Jurkat, Clone E6-1 (cell line): ENCODE results near the gene RAB41.
"Not testable (repeated sequence)": the region's sequence is repeated elsewhere in the genome, so short reads cannot be mapped to it uniquely, and the experiment has no call there.

Experiments
- DNase-seq: peaks from one replicate; pipeline ENCODE4 v3.0.0-alpha.2; 2011; ENCODE audit warnings: low read depth, low spot score
- H3K4me3 ChIP-seq: 2 replicates; pipeline ENCODE4 v1.5.1; 2011; ENCODE audit warnings: mild to moderate bottlenecking, low read length, control low read depth, moderate library complexity

RAB41 gene

GRCh38 chrX:70289168-70289792, 7.3 kb downstream of the RAB41 start:
- DNase-seq: no peak

DNA sequence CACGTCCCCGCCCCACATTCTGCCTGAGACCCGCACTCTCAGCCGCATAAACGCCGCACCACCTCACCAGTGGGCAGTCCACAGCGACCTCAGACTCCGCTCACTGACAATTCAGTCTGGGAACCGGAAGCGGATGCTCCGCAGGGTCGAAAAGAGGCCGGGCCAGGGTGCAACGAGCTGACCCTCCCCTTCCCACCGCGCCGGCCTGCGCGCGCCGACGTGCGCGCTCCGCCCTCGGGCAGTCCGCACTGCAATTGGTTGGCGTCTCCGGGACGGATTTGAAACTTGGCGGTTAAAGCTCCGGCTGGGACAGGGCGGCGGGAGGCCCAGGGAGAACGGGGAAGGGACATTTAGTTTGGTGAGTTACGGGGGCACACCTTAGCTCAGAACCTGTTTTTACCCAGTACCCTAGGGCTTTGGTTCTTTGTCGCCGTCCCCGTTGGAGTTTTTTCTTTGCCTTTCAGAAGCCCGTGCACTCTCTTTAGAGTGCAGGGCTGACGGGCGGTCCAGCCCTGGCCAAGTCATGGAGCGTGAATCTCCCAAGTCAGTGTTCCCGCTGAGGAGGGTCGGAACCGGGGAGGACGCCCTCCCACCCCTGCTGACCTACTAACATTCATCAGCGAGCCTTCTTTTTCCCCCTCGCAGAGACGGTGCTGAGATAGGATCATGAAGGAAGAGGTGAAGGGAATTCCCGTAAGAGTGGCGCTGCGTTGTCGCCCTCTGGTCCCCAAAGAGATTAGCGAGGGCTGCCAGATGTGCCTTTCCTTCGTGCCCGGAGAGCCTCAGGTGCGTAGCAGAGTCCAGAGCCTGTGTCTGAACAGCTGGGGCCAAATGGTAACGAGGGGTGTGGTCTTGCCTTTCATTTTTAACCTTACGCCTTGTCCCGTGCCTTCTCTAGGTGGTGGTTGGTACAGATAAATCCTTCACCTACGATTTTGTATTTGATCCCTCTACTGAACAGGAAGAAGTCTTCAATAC, 8.1 kb downstream of the RAB41 start, which contains the start of the genes KIF4A and PDZD11:
Gene KIF4A, plus strand, starts transcription at position 312 of the 978 bp plus-strand sequence. Its CDS starts 355 bp downstream, at position 667.
Gene PDZD11, minus strand, starts transcription at position 135 of the 978 bp plus-strand sequence. CDS start 586 bp downstream, outside the sequence.
- DNase-seq: peak; percentile 72
- H3K4me3 ChIP-seq: peak within 1 kb of the TSS; percentile 77

More at GRCh38 chrX:70289168-70289792, 7.3 kb downstream of the RAB41 start:
- H3K4me3 ChIP-seq: peak overlapping the region; percentile 77

DNA sequence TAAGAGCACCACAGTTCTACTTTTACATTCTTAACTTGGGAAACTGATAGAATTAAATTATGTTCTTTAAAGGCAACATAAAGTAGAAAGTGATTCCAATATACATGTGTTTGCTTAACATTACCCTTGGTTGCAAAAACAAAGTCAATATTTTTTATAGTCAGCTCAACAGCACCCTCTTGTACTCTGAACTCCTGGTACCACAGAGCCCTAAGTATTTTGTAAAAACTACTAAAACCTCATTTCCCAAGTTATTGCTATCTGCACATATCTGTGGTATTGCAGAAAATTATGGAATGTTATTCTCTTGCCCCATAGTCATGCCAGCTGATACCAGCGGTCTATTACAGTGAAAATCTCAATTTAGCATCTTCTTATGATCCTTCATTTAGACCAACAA, 10.8 kb downstream of the RAB41 start:
- no peak overlapping the region for H3K4me3 ChIP-seq
- no peak for DNase-seq

DNA sequence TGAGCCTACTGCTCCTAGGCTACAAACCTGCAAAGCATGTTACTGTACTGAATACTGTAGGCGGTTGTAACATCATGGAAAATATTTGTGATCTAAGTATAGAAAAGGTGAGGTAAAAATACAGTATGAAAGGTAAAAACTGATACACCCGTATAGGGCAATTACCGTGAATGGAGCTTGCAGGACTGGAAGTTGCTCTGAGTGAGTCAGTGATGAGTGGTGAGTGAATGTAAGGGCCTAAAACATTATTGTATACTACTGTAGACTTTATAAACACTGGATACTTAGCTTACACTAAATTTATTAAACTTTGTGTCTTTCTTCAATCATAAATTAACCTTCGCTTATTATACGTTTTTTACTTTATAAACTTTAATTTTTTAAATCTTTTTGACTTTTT, 11.6 kb downstream of the RAB41 start:
- no peak for DNase-seq

DNA sequence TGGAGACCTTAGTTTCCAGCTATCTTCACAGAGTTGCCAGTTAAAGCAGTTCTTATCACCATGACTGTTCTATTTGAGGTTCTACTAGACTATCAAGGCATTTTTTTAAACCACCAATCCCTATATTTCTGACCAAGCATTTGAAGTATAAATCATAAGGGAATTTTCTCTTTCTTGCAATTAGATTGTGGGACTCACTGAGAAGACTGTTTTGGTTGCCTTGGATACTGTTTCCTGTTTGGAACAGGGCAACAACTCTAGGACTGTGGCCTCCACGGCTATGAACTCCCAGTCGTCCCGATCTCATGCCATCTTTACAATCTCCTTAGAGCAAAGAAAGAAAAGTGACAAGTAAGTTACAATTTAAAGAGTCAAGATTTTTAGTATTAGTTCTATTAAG, 19.7 kb downstream of the RAB41 start:
- no peak for DNase-seq
- no peak overlapping the region for H3K4me3 ChIP-seq

More for the DNA sequence above, 11.6 kb downstream of the RAB41 start:
- H3K4me3 ChIP-seq: no peak overlapping the region

DNA sequence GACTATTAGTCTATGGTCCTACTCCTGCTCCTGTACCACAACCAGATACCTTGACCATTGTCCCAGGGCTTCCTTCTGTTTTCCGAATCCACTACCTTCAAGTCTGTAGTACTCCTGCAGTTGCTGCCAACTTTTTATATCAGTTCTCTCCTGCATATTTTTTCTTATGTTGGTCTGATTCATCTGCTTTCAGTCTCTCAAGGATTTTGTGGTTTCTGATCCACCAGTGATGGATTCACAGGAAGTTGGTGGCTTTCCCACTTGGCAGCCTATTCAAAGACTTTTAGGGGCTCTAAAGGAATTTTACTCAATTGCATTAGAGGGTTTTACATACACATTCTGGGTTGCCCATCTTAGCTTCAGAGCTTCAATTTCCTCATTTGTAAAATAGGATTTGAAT, 31.5 kb downstream of the RAB41 start:
- DNase-seq: no peak
- no peak overlapping the region for H3K4me3 ChIP-seq

GRCh38 chrX:70322784-70323183, 40.8 kb downstream of the RAB41 start:
- DNase-seq: no peak

DNA sequence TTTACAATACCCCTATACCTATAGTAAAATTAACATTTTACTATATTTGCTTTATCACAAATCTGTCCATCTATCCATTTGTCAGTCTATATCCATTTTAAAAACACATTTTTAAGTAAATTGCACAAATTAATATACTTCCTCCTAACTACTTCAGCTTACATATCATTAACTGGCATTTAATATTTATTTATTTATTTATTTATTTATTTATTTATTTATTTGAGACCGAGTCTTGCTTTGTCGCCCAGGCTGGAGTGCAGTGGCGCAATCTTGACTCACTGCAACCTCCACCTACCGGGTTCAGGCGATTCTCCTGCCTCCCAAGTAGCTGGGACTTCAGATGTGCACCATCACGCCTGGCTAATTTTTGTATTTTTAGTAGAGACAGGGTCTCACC, 41.7 kb downstream of the RAB41 start:
- not testable (repeated sequence) for H3K4me3 ChIP-seq, DNase-seq

More at GRCh38 chrX:70322784-70323183, 40.8 kb downstream of the RAB41 start:
- H3K4me3 ChIP-seq: no peak overlapping the region

GRCh38 chrX:70324326-70324725, 42.4 kb downstream of the RAB41 start:
- no peak overlapping the region for H3K4me3 ChIP-seq
- DNase-seq: no peak

GRCh38 chrX:70331161-70331560, 49.2 kb downstream of the RAB41 start:
- H3K4me3 ChIP-seq: no peak overlapping the region
- DNase-seq: no peak

GRCh38 chrX:70332600-70332999, 50.6 kb downstream of the RAB41 start:
- H3K4me3 ChIP-seq: no peak overlapping the region
- no peak for DNase-seq
